K562 (cell line): ENCODE results near the gene PAQR8. TPM values are rescaled to one million over a fixed set of nuclear protein-coding genes. Genes with fewer than 3 reads are reported as not detected.

Experiments
- ATAC-seq: fragments of 200-7000 bp; cut with Tn5 transposase; 3 replicates; pipeline ENCODE4 v1.9.1; 2020; ENCODE audit warnings: moderate library complexity
- BruUV-seq: library from RNA; stranded (reverse); fragments of 400-500 nt; replicated peaks from 2 replicates; lab custom pipeline; 2021; lab: Mats Ljungman, UMichigan
- CTCF ChIA-PET: fragments of 300-600 bp; formaldehyde crosslinking; extraction: SDS; loops from one replicate; lab custom pipeline; 2021; ENCODE audit warnings: low intra/inter-chr PET ratio; lab: Yijun Ruan, JAX
- POLR2A ChIA-PET: fragments of 300-600, 350-650 bp; sonication (Branson Sonifier 250); formaldehyde crosslinking; extraction: SDS; loops from one replicate; lab custom pipeline; 2021; ENCODE audit warnings: antibody characterized with exemption, inconsistent platforms; lab: Yijun Ruan, JAX
- DNase-seq, 4 experiments: peaks; one replicate each; pipeline versions ENCODE4 v3.0.0 to v3.0.0-alpha.2; 2011 to 2018; ENCODE audit warnings: low spot score in 3 of 4, mixed read lengths in 3 of 4; ENCODE audit errors: extremely low read depth in 1 of 4
- FAIRE-seq: peaks from 2 replicates; lab custom pipeline; 2011; peaks lifted over from hg19 to GRCh38; lab: Jason Lieb, UNC
- H2AFZ ChIP-seq: 2 replicates; pipeline ENCODE4 v1.6.0; 2011; ENCODE audit warnings: low read depth, low read length, control low read depth, inconsistent platforms
- H3K27ac ChIP-seq: fragments of 200-600 bp; 3 replicates; pipeline ENCODE4 v1.8.0; 2011; ENCODE audit warnings: low read depth, mild to moderate bottlenecking, control low read depth, inconsistent platforms, low read length, moderate library complexity, mixed read lengths; ENCODE audit errors: extremely low read depth
- H3K27me3 ChIP-seq, 2 experiments: fragments of 300-600 bp in 1 of 2; 2 replicates in 1 of 2; 3 replicates in 1 of 2; pipeline versions ENCODE4 v1.6.0 to v1.8.0; 2011; ENCODE audit warnings: inconsistent platforms in 2 of 2, low read length in 2 of 2, mild to moderate bottlenecking in 1 of 2, mixed read lengths in 1 of 2, moderate library complexity in 1 of 2; ENCODE audit not compliant: control insufficient read depth in 2 of 2, insufficient read depth in 2 of 2
- H3K36me3 ChIP-seq: fragments of 300-600 bp; 3 replicates; pipeline ENCODE4 v1.8.0; 2011; ENCODE audit warnings: mild to moderate bottlenecking, low read length, inconsistent platforms; ENCODE audit not compliant: control insufficient read depth, insufficient read depth
- H3K4me1 ChIP-seq, 2 experiments: fragments of 200-600 bp in 1 of 2; replicated peaks in 1 of 2; 2 replicates in 1 of 2; 3 replicates in 1 of 2; pipeline versions ENCODE4 v1.5.1 to v1.8.0; 2011; ENCODE audit warnings: inconsistent platforms in 2 of 2, low read length in 2 of 2, mild to moderate bottlenecking in 1 of 2, mixed read lengths in 1 of 2, moderate library complexity in 1 of 2; ENCODE audit not compliant: control insufficient read depth in 2 of 2, insufficient read depth in 2 of 2
- H3K4me2 ChIP-seq: 2 replicates; pipeline ENCODE4 v1.6.1; 2011; ENCODE audit warnings: low read length, control low read depth, inconsistent platforms, mixed read lengths; ENCODE audit not compliant: insufficient read depth
- H3K4me3 ChIP-seq: fragments of 200-600 bp; sonication (generic), shearing (Covaris generic); 2 replicates; pipeline ENCODE4 v1.5.1; 2016; ENCODE audit warnings: control low read depth, inconsistent platforms
- H3K79me2 ChIP-seq: fragments of 200-600 bp; 3 replicates; pipeline ENCODE4 v1.8.0; 2011; ENCODE audit warnings: low read length, inconsistent platforms; ENCODE audit not compliant: control insufficient read depth, insufficient read depth
- H3K9ac ChIP-seq, 2 experiments: 2 replicates each; pipeline versions ENCODE4 v1.6.0 to v1.6.1; 2011; ENCODE audit warnings: low read depth in 2 of 2, low read length in 2 of 2, control low read depth in 1 of 2, inconsistent platforms in 1 of 2, mild to moderate bottlenecking in 1 of 2, mixed read lengths in 1 of 2; ENCODE audit not compliant: insufficient read depth in 1 of 2
- H3K9me1 ChIP-seq: one replicate; pipeline ENCODE4 v1.6.0; 2011; ENCODE audit warnings: inconsistent platforms, mild to moderate bottlenecking, low read length, moderate library complexity; ENCODE audit not compliant: control insufficient read depth, insufficient read depth
- H3K9me3 ChIP-seq: replicated peaks from 2 replicates; pipeline ENCODE4 v1.5.1; 2011; ENCODE audit warnings: low read depth, low read length, inconsistent platforms; ENCODE audit not compliant: control insufficient read depth, insufficient read depth
- H4K20me1 ChIP-seq: replicated peaks from 2 replicates; pipeline ENCODE4 v1.6.1; 2011; ENCODE audit warnings: low read length, inconsistent platforms, mixed read lengths; ENCODE audit not compliant: control insufficient read depth, insufficient read depth
- BDP1 ChIP-seq: IDR thresholded peaks from 3 replicates; pipeline ENCODE4 v1.6.1; 2011; ENCODE audit not compliant: insufficient read length, insufficient read depth
- COPS2 ChIP-seq: fragments of 450-650 bp; conservative IDR thresholded peaks from 2 replicates; pipeline ENCODE4 v1.6.1; 2016; ENCODE audit warnings: mild to moderate bottlenecking, moderate library complexity
- CTBP1 ChIP-seq: fragments of 450-650 bp; IDR thresholded peaks from 2 replicates; pipeline ENCODE4 v1.6.1; 2016; ENCODE audit warnings: borderline replicate concordance
- DMBX1 ChIP-seq: fragments of 250-450 bp; sonication (Bioruptor Pico); IDR thresholded peaks from 2 replicates; pipeline ENCODE4 v1.8.0; 2022; ENCODE audit warnings: inconsistent platforms, mild to moderate bottlenecking, moderate library complexity, borderline replicate concordance
- FOSL1 ChIP-seq: fragments of 200-800 bp; sonication (Bioruptor generic); conservative IDR thresholded peaks from 2 replicates; pipeline ENCODE4 v1.6.1; 2016; ENCODE audit warnings: missing genetic modification characterization, missing compliant biosample characterization
- FOXK2 ChIP-seq, 2 experiments: fragments of 450-650 bp; IDR thresholded peaks in 1 of 2; conservative IDR thresholded peaks in 1 of 2; 2 replicates each; pipeline ENCODE4 v1.6.1; 2016; ENCODE audit warnings: low read depth in 2 of 2, mild to moderate bottlenecking in 1 of 2
- GTF2F1 ChIP-seq: IDR thresholded peaks from 2 replicates; pipeline ENCODE4 v1.6.1; 2011; ENCODE audit warnings: low read depth, low read length, improper control_type of control experiment
- HCFC1 ChIP-seq: IDR thresholded peaks from 2 replicates; pipeline ENCODE4 v1.6.1; 2012; ENCODE audit warnings: low read depth, low read length, improper control_type of control experiment
- HDGF ChIP-seq: fragments of 450-650 bp; IDR thresholded peaks from 2 replicates; pipeline ENCODE4 v1.6.1; 2016
- L3MBTL2 ChIP-seq: fragments of 450-650 bp; IDR thresholded peaks from 2 replicates; pipeline ENCODE4 v1.6.1; 2016; ENCODE audit warnings: mild to moderate bottlenecking, moderate library complexity
- MLX ChIP-seq, 2 experiments: fragments of 450-650 bp in 1 of 2; sonication (generic) in 1 of 2; formaldehyde crosslinking; conservative IDR thresholded peaks; 2 replicates each; pipeline versions ENCODE4 v1.4.0 to v1.8.1; 2020 to 2022; ENCODE audit warnings: mild to moderate bottlenecking in 1 of 2, missing genetic modification reagents in 1 of 2
- MTA2 ChIP-seq: fragments of 450-650 bp; IDR thresholded peaks from 2 replicates; pipeline ENCODE4 v1.6.1; 2016; ENCODE audit warnings: low read depth
- RCOR1 ChIP-seq, 2 experiments: IDR thresholded peaks; 2 replicates each; pipeline ENCODE4 v1.6.1; 2012; ENCODE audit warnings: low read depth in 2 of 2, low read length in 2 of 2, borderline replicate concordance in 1 of 2, improper control_type of control experiment in 1 of 2
- SNRNP70 ChIP-seq: fragments of 200-400 bp; formaldehyde crosslinking; optimal IDR thresholded peaks from 2 replicates; pipeline ENCODE3; 2017; ENCODE audit warnings: low read depth, low read length
- SREBF1 ChIP-seq: fragments of 150-350 bp; IDR thresholded peaks from 2 replicates; pipeline ENCODE4 v1.6.1; 2014; ENCODE audit warnings: antibody characterized with exemption, low read depth, low read length, borderline replicate concordance
- TEAD2 ChIP-seq: fragments of 450-650 bp; IDR thresholded peaks from 2 replicates; pipeline ENCODE4 v1.6.1; 2016; ENCODE audit warnings: missing genetic modification characterization, control low read depth, missing compliant biosample characterization
- ZHX1 ChIP-seq: fragments of 150-350 bp; conservative IDR thresholded peaks from 2 replicates; pipeline ENCODE4 v1.6.1; 2014; ENCODE audit warnings: low read length
- ZNF561 ChIP-seq: fragments of 450-650 bp; formaldehyde crosslinking; conservative IDR thresholded peaks from 2 replicates; pipeline ENCODE4 v1.4.0; 2020; ENCODE audit warnings: mild to moderate bottlenecking, moderate library complexity
- ZNF589 ChIP-seq: fragments of 200-800 bp; sonication (Bioruptor generic); IDR thresholded peaks from 2 replicates; pipeline ENCODE4 v1.6.1; 2016; ENCODE audit warnings: low read depth, missing genetic modification characterization, missing compliant biosample characterization
- ZNF785 ChIP-seq: fragments of 250-450 bp; sonication (Bioruptor Pico); IDR thresholded peaks from 2 replicates; pipeline ENCODE4 v1.4.0; 2020; ENCODE audit warnings: mild to moderate bottlenecking
- WGBS: fragments of 100-300 bp; shearing (Covaris generic); methylation state at CpG from one replicate; pipeline ENCODE4 v1.1.6; 2016; ENCODE audit warnings: low coverage, mixed read lengths; ENCODE audit not compliant: insufficient coverage; ENCODE audit errors: missing lambda C conversion rate; 5-methylcytosine and 5-hydroxymethylcytosine counted together
- in situ Hi-C: fragments of 300-500 bp; cut with MboI; formaldehyde crosslinking; loops from 4 replicates; pipeline ENCODE4 v1.15.0; 2018; ENCODE audit warnings: inconsistent platforms, mixed read lengths
- intact Hi-C: fragments of 100-400 bp; cut with micrococcal nuclease; formaldehyde crosslinking; loops from 2 replicates; pipeline ENCODE4 v1.14.2; 2022
- polyA plus RNA-seq, 8 experiments: library from polyadenylated mRNA; depleted of rRNA in 4 of 8; stranded (reverse) in 5 of 8; unstranded in 3 of 8; fragments of >200 nt; fragmentation: Nextera tagmentation in 2 of 8; fragmentation: Illumina TruSeq in 1 of 8; extraction: Ambion mirVana in 2 of 8; extraction: Trizol in 1 of 8; gene quantifications; 2 replicates each; pipeline versions ENCODE4 v1.2.1 to v1.2.3, GENCODE V29; 2011 to 2014; ENCODE audit warnings: inconsistent platforms in 1 of 8, missing spikeins in 1 of 8
- total RNA-seq, 7 experiments: library from RNA; depleted of rRNA in 6 of 7; stranded (reverse); fragments of >200 nt in 6 of 7; fragmentation: Illumina TruSeq in 2 of 7; extraction: Trizol in 2 of 7; gene quantifications; 2 replicates each; pipeline versions ENCODE4 v1.2.1 to v1.2.3, GENCODE V29; 2011 to 2021; ENCODE audit warnings: low replicate concordance in 1 of 7

Gene PAQR8
- total and polyA plus RNA-seq, 9 of the 15 experiments (the other 6 are each of a cell fraction or from before 2014, with no cell fraction given) = 1.4 to 10.2 (median 3.5) TPM

- FAIRE-seq = peak; percentile 90
- TF ChIP-seq DMBX1 (CRISPR knock-in tag) (no peak), L3MBTL2 (0 out of 2 replicates have a peak, but pooled peaks have one; percentile 29), ZNF561 (CRISPR knock-in tag) (no peak), COPS2 (no peak), RCOR1 (IDR thresholded peaks at IDR 0.05; ENCODE audit: borderline replicate concordance in 1 of 2, low read depth in 2 of 2, low read length in 2 of 2) (peak in 1 of 2 experiments; percentile 32; a peak in 2 of 4 replicates), FOSL1 (tag) (no peak), BDP1 (no peak), FOXK2 (conservative IDR thresholded peaks at IDR 0.05 in 1 of 2, IDR thresholded peaks at IDR 0.05 in 1 of 2; ENCODE audit: low read depth in 2 of 2) (peak; percentile 66 to 67; a peak in 2 of 4 replicates), ZHX1 (no peak), HCFC1 (no peak), SNRNP70 (no peak), MLX (CRISPR knock-in tag; conservative IDR thresholded peaks at IDR 0.05) (no peak), ZNF589 (CRISPR knock-in tag) (no peak), ZNF785 (CRISPR knock-in tag) (no peak), GTF2F1 (no peak), TEAD2 (tag) (no peak), SREBF1 (no peak), CTBP1 (peak; percentile 31; the same call in 1 of the 2 replicates), MTA2 (no peak), HDGF (no peak)
Measured at GRCh38 chr6:52416629-52417151, 54.7 kb downstream of the PAQR8 start.

More at GRCh38 chr6:52416629-52417151, 54.7 kb downstream of the PAQR8 start:
- ChIA-PET CTCF (interaction anchor here (1.0 to 4.8 kb wide), 6 partner anchors 89 to 281 kb away, joined by 3 to 74 read pairs (median 8); no protein-coding TSS in a partner anchor), POLR2A (interaction anchor here (1.0 kb wide), 1 partner anchor 249 kb away, joined by 3 read pairs; no protein-coding TSS in a partner anchor)
- in situ Hi-C loops = loop anchor here (5.0 to 25.0 kb wide), 3 partner anchors 181 to 1071 kb away; no protein-coding TSS in a partner anchor
- no peak overlapping the region for H3K4me2 ChIP-seq
- H3K4me3 ChIP-seq = no peak overlapping the region
- H3K79me2 ChIP-seq = peaks cover 6% of the 10 kb centered on the region; the same call in 2 of the 3 replicates
- DNase-seq = peak; percentile 56 to 75 (median 61)
- no peaks in the 10 kb centered on the region for H3K9me3 ChIP-seq
- H3K36me3 ChIP-seq = no peaks in the 10 kb centered on the region
- no peak overlapping the region for H2AFZ ChIP-seq
- no peaks in the 10 kb centered on the region for H4K20me1 ChIP-seq
- H3K27ac ChIP-seq = no peak overlapping the region
- ATAC-seq = peak; percentile 36
- no peaks in the 10 kb centered on the region; a peak in 2 of 5 replicates for H3K27me3 ChIP-seq
- no peaks in the 10 kb centered on the region for H3K9me1 ChIP-seq
- H3K9ac ChIP-seq = no peak overlapping the region
- H3K4me1 ChIP-seq = peaks cover 24 to 30% of the 10 kb centered on the region in 2 experiments
- 0% methylated on average over 1 of the region's 1 CpG for WGBS
- no TSS peak for BruUV-seq
- intact Hi-C loops = loop anchor here (1.0 to 10.0 kb wide), 8 partner anchors 88 to 1068 kb away; partner anchors contain the start of genes GSTA4 and TRAM2
